ENCODE measurements around the gene TBX15.

Gene TBX15

GRCh38 chr1:118988186-118989005 lies at the start of gene TBX15:
TSS of gene TBX15 (minus strand) at chr1:118988343. CDS start at chr1:118987795, 548 bp downstream.
- no peak for DNase-seq

GRCh38 chr1:119034359-119034758 lies 46.2 kb upstream of the TBX15 start:
- DNase-seq, result no peak

GRCh38 chr1:119032986-119033385 lies 44.8 kb upstream of the TBX15 start:
- no peak for DNase-seq

- DNase-seq, result no peak
Measured at GRCh38 chr1:119027759-119028158, 39.6 kb upstream of the TBX15 start.

GRCh38 chr1:119026956-119027355 lies 38.8 kb upstream of the TBX15 start:
- no peak for DNase-seq

GRCh38 chr1:119015547-119015946 lies 27.4 kb upstream of the TBX15 start:
- no peak for DNase-seq

GRCh38 chr1:119012383-119012782 lies 24.2 kb upstream of the TBX15 start:
- DNase-seq, result no peak

- DNase-seq, result no peak
Measured at GRCh38 chr1:119011706-119012105, 23.6 kb upstream of the TBX15 start.

- DNase-seq, result no peak
Measured at GRCh38 chr1:119011116-119011515, 23.0 kb upstream of the TBX15 start.

GRCh38 chr1:119010201-119010600 lies 22.1 kb upstream of the TBX15 start:
- DNase-seq, result no peak

- no peak for DNase-seq
Measured at GRCh38 chr1:119009312-119009655, 21.1 kb upstream of the TBX15 start.

- DNase-seq, result no peak
Measured at GRCh38 chr1:119008483-119009311, 20.6 kb upstream of the TBX15 start.

GRCh38 chr1:119007670-119008482 lies 19.7 kb upstream of the TBX15 start:
- no peak for DNase-seq

GRCh38 chr1:119007339-119007669 lies 19.2 kb upstream of the TBX15 start:
- no peak for DNase-seq

- DNase-seq, result no peak
Measured at GRCh38 chr1:119006406-119007279, 18.5 kb upstream of the TBX15 start.

GRCh38 chr1:119005724-119006405 lies 17.7 kb upstream of the TBX15 start:
- no peak for DNase-seq

GRCh38 chr1:119004781-119005180 lies 16.6 kb upstream of the TBX15 start:
- no peak for DNase-seq

- DNase-seq, result no peak
Measured at GRCh38 chr1:119004129-119004527, 16.0 kb upstream of the TBX15 start.

GRCh38 chr1:119003413-119004128 lies 15.4 kb upstream of the TBX15 start:
- no peak for DNase-seq

GRCh38 chr1:119002028-119002686 lies 14.0 kb upstream of the TBX15 start:
- no peak for DNase-seq

All from NK-92 treated with Interleukin-12 subunit alpha and Interleukin-12 subunit beta, amount 100 ng/mL, for 24 hours (cell line).